ENCODE data around the gene RSAD1.
"Not testable (repeated sequence)": the region's sequence is repeated elsewhere in the genome, so short reads cannot be mapped to it uniquely, and the experiment has no call there.

Gene RSAD1

DNA sequence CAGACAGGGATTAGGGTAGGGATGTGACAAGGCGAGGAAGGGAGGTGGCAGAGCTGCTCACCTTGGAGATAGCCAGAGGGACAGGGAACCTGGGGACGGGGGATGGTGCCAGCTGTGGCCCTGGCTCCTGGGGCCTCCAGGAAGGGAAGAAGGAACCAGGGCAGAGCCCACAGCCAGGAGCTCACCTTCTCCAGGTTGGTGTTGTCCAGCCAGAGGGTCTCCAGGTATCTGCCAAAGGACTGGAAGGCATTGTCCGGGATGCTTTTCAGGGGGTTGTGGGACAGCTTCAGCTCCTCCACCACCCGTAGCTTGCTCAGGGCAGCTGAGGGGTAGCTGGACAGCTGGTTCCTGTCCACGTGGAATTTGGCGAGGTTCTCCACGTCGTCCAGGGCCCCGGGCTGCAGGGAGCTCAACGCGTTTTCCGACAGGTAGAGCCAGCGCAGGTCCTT is 10.8 kb upstream of the RSAD1 start:
- peaks cover 27% of the 10 kb centered on the region for H3K27me3 ChIP-seq (ENCODE audit: insufficient read depth, low read length)
- H3K4me1 ChIP-seq (ENCODE audit: insufficient read depth, low read length): 0 out of 2 replicates have a peak, but pooled peaks cover 5% of the 10 kb centered on the region
- 86% methylated on average over 13 of the region's 13 CpGs for WGBS
- no peak overlapping the region for H3K4me3 ChIP-seq (ENCODE audit: low read length)
- H3K9me3 ChIP-seq (ENCODE audit: insufficient read depth, low read depth, low read length): no peaks in the 10 kb centered on the region
- no peak overlapping the region for H3K9ac ChIP-seq (ENCODE audit: low read depth, low read length)
- H3K36me3 ChIP-seq (ENCODE audit: insufficient read depth, low read length): no peaks in the 10 kb centered on the region
- no peak overlapping the region for H3K27ac ChIP-seq (ENCODE audit: low read depth, low read length)

DNA sequence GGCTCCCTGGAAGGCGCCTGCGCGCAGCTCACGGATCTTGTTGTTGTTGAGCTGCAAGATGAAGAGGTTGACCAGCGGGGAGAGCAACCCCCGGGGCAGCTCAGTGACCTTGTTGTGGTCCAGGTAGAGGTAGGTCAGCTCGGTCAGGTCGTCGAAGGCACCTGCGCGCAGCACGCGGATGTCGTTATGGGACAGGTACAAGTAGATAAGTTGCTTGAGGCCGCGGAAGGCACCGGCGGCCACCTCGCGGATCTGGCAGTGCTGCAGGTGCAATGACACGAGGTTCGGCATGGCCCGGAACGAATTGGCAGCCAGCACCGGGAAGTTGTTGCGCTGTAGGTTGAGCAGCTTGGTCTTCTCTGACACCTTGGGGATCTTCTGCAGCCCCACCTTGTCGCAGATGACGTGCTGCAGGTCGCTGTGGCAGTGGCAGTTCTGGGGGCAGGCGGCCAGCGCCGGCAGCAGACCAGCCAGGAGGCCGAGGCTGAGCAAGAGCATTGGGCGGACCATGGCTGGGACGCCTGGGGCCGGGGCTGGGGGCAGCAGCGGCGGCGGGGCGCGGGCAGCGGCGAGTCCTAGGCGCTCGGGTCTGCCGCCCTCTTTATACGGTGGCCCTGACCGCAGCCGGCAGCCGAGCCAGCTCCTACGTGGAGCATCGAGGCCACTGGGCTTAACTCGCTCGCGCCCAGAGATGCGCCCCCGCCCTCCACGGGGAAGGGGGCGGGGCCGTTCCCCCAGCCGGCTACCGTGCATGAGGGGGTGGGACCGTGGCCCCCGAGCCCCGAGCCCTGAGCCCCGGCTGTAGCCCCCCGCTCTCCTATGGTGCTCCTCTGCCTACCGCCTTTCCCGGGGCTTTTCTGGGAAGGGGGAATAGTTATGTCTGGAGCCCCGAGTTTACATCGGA is 10.1 kb upstream of the RSAD1 start, which contains the start of gene CHAD:
Gene CHAD, minus strand, starts transcription at position 577 of the 904 bp plus-strand sequence. Its CDS starts 67 bp downstream, at position 510.
- Histone ChIP-seq H3K27ac (ENCODE audit: low read depth, low read length) (no peak within 1 kb of the TSS), H3K4me3 (ENCODE audit: low read length) (peak within 1 kb of the TSS; percentile 52), H3K4me1 (ENCODE audit: insufficient read depth, low read length) (0 out of 2 replicates have a peak, but pooled peaks cover 5% of the 10 kb centered on the region), H3K27me3 (ENCODE audit: insufficient read depth, low read length) (peaks cover 27% of the 10 kb centered on the region), H3K9ac (ENCODE audit: low read depth, low read length) (no peak within 1 kb of the TSS), H3K9me3 (ENCODE audit: insufficient read depth, low read depth, low read length) (no peaks in the 10 kb centered on the region), H3K36me3 (ENCODE audit: insufficient read depth, low read length) (no peaks in the 10 kb centered on the region)
- 93% methylated on average over 71 of the region's 71 CpGs for WGBS

GRCh38 chr17:50469208-50469605 is 9.5 kb upstream of the RSAD1 start:
- Histone ChIP-seq H3K27ac (ENCODE audit: low read depth, low read length) (no peak overlapping the region), H3K9me3 (ENCODE audit: insufficient read depth, low read depth, low read length) (no peaks in the 10 kb centered on the region), H3K4me1 (ENCODE audit: insufficient read depth, low read length) (0 out of 2 replicates have a peak, but pooled peaks cover 5% of the 10 kb centered on the region), H3K27me3 (ENCODE audit: insufficient read depth, low read length) (peaks cover 27% of the 10 kb centered on the region), H3K4me3 (ENCODE audit: low read length) (peak overlapping the region; percentile 52), H3K36me3 (ENCODE audit: insufficient read depth, low read length) (no peaks in the 10 kb centered on the region), H3K9ac (ENCODE audit: low read depth, low read length) (no peak overlapping the region)
- WGBS: 89% methylated on average over 31 of the region's 37 CpGs

- H3K9ac ChIP-seq (ENCODE audit: low read depth, low read length): no peak overlapping the region
- H3K9me3 ChIP-seq (ENCODE audit: insufficient read depth, low read depth, low read length): no peaks in the 10 kb centered on the region
- H3K4me1 ChIP-seq (ENCODE audit: insufficient read depth, low read length): 0 out of 2 replicates have a peak, but pooled peaks cover 5% of the 10 kb centered on the region
- no peak overlapping the region for H3K4me3 ChIP-seq (ENCODE audit: low read length)
- H3K36me3 ChIP-seq (ENCODE audit: insufficient read depth, low read length): no peaks in the 10 kb centered on the region
- peaks cover 27% of the 10 kb centered on the region for H3K27me3 ChIP-seq (ENCODE audit: insufficient read depth, low read length)
- 94% methylated on average over 19 of the region's 19 CpGs for WGBS
- H3K27ac ChIP-seq (ENCODE audit: low read depth, low read length): no peak overlapping the region
These were observed 8.9 kb upstream of the RSAD1 start for GRCh38 chr17:50469671-50470305.

- 76% methylated on average over 6 of the region's 6 CpGs for WGBS
- H3K4me3 ChIP-seq (ENCODE audit: low read length): no peak overlapping the region
- H3K9ac ChIP-seq (ENCODE audit: low read depth, low read length): no peak overlapping the region
- H3K4me1 ChIP-seq (ENCODE audit: insufficient read depth, low read length): 0 out of 2 replicates have a peak, but pooled peaks cover 5% of the 10 kb centered on the region
- H3K36me3 ChIP-seq (ENCODE audit: insufficient read depth, low read length): no peaks in the 10 kb centered on the region
- no peaks in the 10 kb centered on the region for H3K9me3 ChIP-seq (ENCODE audit: insufficient read depth, low read depth, low read length)
- H3K27me3 ChIP-seq (ENCODE audit: insufficient read depth, low read length): peaks cover 32% of the 10 kb centered on the region
- no peak overlapping the region for H3K27ac ChIP-seq (ENCODE audit: low read depth, low read length)
These were observed 8.2 kb upstream of the RSAD1 start for GRCh38 chr17:50470426-50470825.

DNA sequence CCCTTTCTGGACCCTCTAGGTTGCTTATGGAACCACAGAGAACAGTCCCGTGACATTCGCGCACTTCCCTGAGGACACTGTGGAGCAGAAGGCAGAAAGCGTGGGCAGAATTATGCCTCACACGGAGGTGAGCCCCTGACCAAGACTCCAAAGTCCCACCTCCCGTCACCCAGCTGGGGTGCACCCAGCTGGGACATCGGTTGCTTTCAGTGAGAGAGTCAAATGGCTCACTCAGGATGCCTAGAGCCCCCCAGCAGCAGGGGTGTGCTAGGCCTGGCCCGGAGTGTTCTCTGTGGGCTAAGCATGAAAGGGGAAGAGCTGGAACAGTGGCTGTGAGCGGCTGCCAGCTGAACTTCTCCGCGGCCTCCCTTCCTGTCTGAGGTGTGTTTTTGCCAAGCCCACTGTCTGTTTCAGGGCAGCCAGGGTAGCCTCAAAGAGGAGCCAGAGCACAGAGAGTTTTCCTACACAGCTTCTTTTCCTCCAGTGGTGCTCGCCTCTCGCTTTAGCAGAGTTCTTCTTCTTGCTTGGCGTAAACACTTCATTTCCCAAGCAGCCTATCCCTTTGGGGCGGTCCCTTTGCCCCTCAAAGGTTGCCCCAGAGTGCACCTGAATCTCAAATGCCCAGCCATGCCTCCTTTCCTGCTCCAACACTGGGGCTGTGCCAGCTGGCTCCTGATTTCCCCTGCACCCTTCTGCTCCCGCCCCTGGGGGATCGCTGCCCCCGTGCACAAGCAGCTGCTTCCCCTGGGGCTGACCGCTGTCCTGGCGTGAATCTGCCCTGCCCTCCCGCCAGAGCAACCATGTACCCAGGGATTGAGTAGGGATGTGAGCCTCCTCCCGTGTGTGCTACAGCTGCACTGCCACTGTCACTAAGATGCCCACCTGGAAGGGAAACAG is 7.4 kb upstream of the RSAD1 start:
- Histone ChIP-seq H3K27me3 (ENCODE audit: insufficient read depth, low read length) (peaks cover 37% of the 10 kb centered on the region), H3K27ac (ENCODE audit: low read depth, low read length) (no peak overlapping the region), H3K36me3 (ENCODE audit: insufficient read depth, low read length) (no peaks in the 10 kb centered on the region), H3K9me3 (ENCODE audit: insufficient read depth, low read depth, low read length) (no peaks in the 10 kb centered on the region), H3K4me1 (ENCODE audit: insufficient read depth, low read length) (0 out of 2 replicates have a peak, but pooled peaks cover 5% of the 10 kb centered on the region), H3K9ac (ENCODE audit: low read depth, low read length) (no peak overlapping the region), H3K4me3 (ENCODE audit: low read length) (no peak overlapping the region)
- 92% methylated on average over 22 of the region's 22 CpGs for WGBS

GRCh38 chr17:50472286-50472685 is 6.4 kb upstream of the RSAD1 start:
- no peaks in the 10 kb centered on the region for H3K36me3 ChIP-seq (ENCODE audit: insufficient read depth, low read length)
- peaks cover 43% of the 10 kb centered on the region for H3K27me3 ChIP-seq (ENCODE audit: insufficient read depth, low read length)
- no peak overlapping the region for H3K4me3 ChIP-seq (ENCODE audit: low read length)
- H3K9ac ChIP-seq (ENCODE audit: low read depth, low read length): no peak overlapping the region
- 0 out of 2 replicates have a peak, but pooled peaks cover 5% of the 10 kb centered on the region for H3K4me1 ChIP-seq (ENCODE audit: insufficient read depth, low read length)
- WGBS: 95% methylated on average over 10 of the region's 10 CpGs
- H3K9me3 ChIP-seq (ENCODE audit: insufficient read depth, low read depth, low read length): no peaks in the 10 kb centered on the region
- H3K27ac ChIP-seq (ENCODE audit: low read depth, low read length): no peak overlapping the region

DNA sequence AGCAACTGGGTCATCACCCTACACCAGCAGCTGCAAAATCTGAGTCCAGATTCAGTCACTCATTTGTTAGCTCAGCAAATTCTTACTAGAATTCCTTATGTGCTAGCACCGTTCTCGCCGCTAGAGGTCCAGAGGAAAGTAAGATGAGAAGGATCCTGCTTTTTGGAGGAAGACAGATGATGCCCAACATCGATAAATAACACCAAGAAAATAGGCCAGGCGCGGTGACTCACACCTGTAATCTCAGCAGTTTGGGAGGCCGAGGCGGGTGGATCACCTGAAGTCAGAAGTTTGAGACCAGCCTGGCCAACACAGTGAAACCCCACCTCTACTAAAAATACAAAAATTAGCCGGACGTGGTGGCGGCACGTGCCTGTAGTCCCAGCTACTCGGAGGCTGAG is 5.9 kb upstream of the RSAD1 start:
- not testable (repeated sequence) for H3K9me3 ChIP-seq (ENCODE audit: insufficient read depth, low read depth, low read length); H3K4me1 ChIP-seq (ENCODE audit: insufficient read depth, low read length); H3K36me3 ChIP-seq (ENCODE audit: insufficient read depth, low read length); H3K27ac ChIP-seq (ENCODE audit: low read depth, low read length); H3K9ac ChIP-seq (ENCODE audit: low read depth, low read length); H3K4me3 ChIP-seq (ENCODE audit: low read length)
- H3K27me3 ChIP-seq (ENCODE audit: insufficient read depth, low read length): peaks cover 44% of the 10 kb centered on the region
- WGBS: 95% methylated on average over 13 of the region's 13 CpGs

- Histone ChIP-seq H3K36me3 (ENCODE audit: insufficient read depth, low read length) (no peaks in the 10 kb centered on the region), H3K9me3 (ENCODE audit: insufficient read depth, low read depth, low read length) (no peaks in the 10 kb centered on the region), H3K27ac (ENCODE audit: low read depth, low read length) (no peak overlapping the region), H3K27me3 (ENCODE audit: insufficient read depth, low read length) (peaks cover 35% of the 10 kb centered on the region), H3K4me1 (ENCODE audit: insufficient read depth, low read length) (no peaks in the 10 kb centered on the region), H3K9ac (ENCODE audit: low read depth, low read length) (no peak overlapping the region), H3K4me3 (ENCODE audit: low read length) (no peak overlapping the region)
- 91% methylated on average over 9 of the region's 11 CpGs for WGBS
These were observed 4.8 kb upstream of the RSAD1 start for GRCh38 chr17:50473901-50474300.

GRCh38 chr17:50474523-50474922 is 4.1 kb upstream of the RSAD1 start:
- Histone ChIP-seq H3K36me3 (ENCODE audit: insufficient read depth, low read length) (no peaks in the 10 kb centered on the region), H3K4me1 (ENCODE audit: insufficient read depth, low read length) (no peaks in the 10 kb centered on the region), H3K9me3 (ENCODE audit: insufficient read depth, low read depth, low read length) (no peaks in the 10 kb centered on the region), H3K9ac (ENCODE audit: low read depth, low read length) (no peak overlapping the region), H3K4me3 (ENCODE audit: low read length) (no peak overlapping the region), H3K27ac (ENCODE audit: low read depth, low read length) (no peak overlapping the region), H3K27me3 (ENCODE audit: insufficient read depth, low read length) (peaks cover 29% of the 10 kb centered on the region; the same call in 1 of the 2 replicates)
- WGBS: 89% methylated on average over 6 of the region's 6 CpGs

All from HUES64 (cell line).